Progenitor cell of endocrine pancreas (in vitro differentiated cells): ENCODE measurements around the gene UBR3. TPM values are rescaled to one million over a fixed set of nuclear protein-coding genes. Genes with fewer than 3 reads are reported as not detected.

Experiments used
- DNase-seq: peaks from one replicate; pipeline ENCODE4 v3.0.0; 2021; ENCODE audit warnings: low spot score; ENCODE audit not compliant: unreplicated experiment
- H3K27ac Mint-ChIP-seq: 2 replicates; pipeline ENCODE4 v1.8.0; 2021; ENCODE audit warnings: mild to moderate bottlenecking, moderate library complexity, mixed read lengths
- H3K27me3 Mint-ChIP-seq: 2 replicates; pipeline ENCODE4 v1.8.0; 2021; ENCODE audit warnings: mixed read lengths
- H3K36me3 Mint-ChIP-seq: 2 replicates; pipeline ENCODE4 v1.8.0; 2022; ENCODE audit warnings: mixed read lengths; ENCODE audit not compliant: insufficient read depth
- H3K4me1 Mint-ChIP-seq: 2 replicates; pipeline ENCODE4 v1.8.0; 2021; ENCODE audit warnings: low read depth, mixed read lengths
- H3K4me3 Mint-ChIP-seq: 2 replicates; pipeline ENCODE4 v1.8.0; 2021; ENCODE audit warnings: low read depth, mild to moderate bottlenecking, moderate library complexity, mixed read lengths
- H3K9me3 Mint-ChIP-seq: 2 replicates; pipeline ENCODE4 v1.8.0; 2021; ENCODE audit warnings: low read depth, mixed read lengths
- CTCF ChIP-seq: fragments of 200-600 bp; sonication (generic); IDR thresholded peaks from one replicate; pipeline ENCODE4 v1.5.0; 2021; ENCODE audit warnings: antibody characterized with exemption, mild to moderate bottlenecking; ENCODE audit not compliant: unreplicated experiment
- total RNA-seq: library from RNA; stranded (reverse); gene quantifications from 2 replicates; pipeline ENCODE4 v1.2.1, GENCODE V29; 2021

UBR3 gene
- total RNA-seq, 1 donor from 2014 or later: 36.9 TPM

GRCh38 chr2:169790581-169790980 lies 36.7 kb upstream of the UBR3 start:
- no peak for TF ChIP-seq CTCF
- Mint-ChIP-seq H3K4me3 (no peak overlapping the region), H3K36me3 (no peaks in the 10 kb centered on the region), H3K9me3 (no peaks in the 10 kb centered on the region), H3K27me3 (peaks cover 2% of the 10 kb centered on the region), H3K4me1 (peaks cover 2% of the 10 kb centered on the region), H3K27ac (no peak overlapping the region)
- no peak for DNase-seq

GRCh38 chr2:169795181-169795580 lies 32.1 kb upstream of the UBR3 start:
- no peaks in the 10 kb centered on the region for H3K9me3 Mint-ChIP-seq
- H3K27me3 Mint-ChIP-seq: no peaks in the 10 kb centered on the region
- DNase-seq: no peak
- H3K27ac Mint-ChIP-seq: no peak overlapping the region
- peaks cover 8% of the 10 kb centered on the region for H3K4me1 Mint-ChIP-seq
- no peak for TF ChIP-seq CTCF
- no peak overlapping the region for H3K4me3 Mint-ChIP-seq
- H3K36me3 Mint-ChIP-seq: no peaks in the 10 kb centered on the region

- Mint-ChIP-seq H3K27me3 (no peaks in the 10 kb centered on the region), H3K9me3 (no peaks in the 10 kb centered on the region), H3K4me1 (peaks cover 11% of the 10 kb centered on the region), H3K36me3 (peaks cover 1% of the 10 kb centered on the region), H3K4me3 (no peak overlapping the region), H3K27ac (no peak overlapping the region)
- TF ChIP-seq CTCF: no peak
- no peak for DNase-seq
Observed at GRCh38 chr2:169796441-169796840, 30.8 kb upstream of the UBR3 start.

- DNase-seq: no peak
- Mint-ChIP-seq H3K4me1 (peaks cover 11% of the 10 kb centered on the region), H3K4me3 (peak overlapping the region; percentile 58), H3K9me3 (no peaks in the 10 kb centered on the region), H3K27ac (no peak overlapping the region), H3K36me3 (peaks cover 3% of the 10 kb centered on the region), H3K27me3 (no peaks in the 10 kb centered on the region)
- TF ChIP-seq CTCF: no peak
Observed at GRCh38 chr2:169797601-169798000, 29.7 kb upstream of the UBR3 start.

- peaks cover 11% of the 10 kb centered on the region for H3K4me1 Mint-ChIP-seq
- DNase-seq: no peak
- no peaks in the 10 kb centered on the region for H3K27me3 Mint-ChIP-seq
- no peak for TF ChIP-seq CTCF
- peak overlapping the region; percentile 92 for H3K27ac Mint-ChIP-seq
- H3K36me3 Mint-ChIP-seq: peaks cover 5% of the 10 kb centered on the region
- peak overlapping the region; percentile 87 for H3K4me3 Mint-ChIP-seq
- H3K9me3 Mint-ChIP-seq: no peaks in the 10 kb centered on the region
Observed at GRCh38 chr2:169798397-169798717, 28.9 kb upstream of the UBR3 start.
